ENCODE measurements around the gene ZNF787. TPM values are rescaled to one million over a fixed set of nuclear protein-coding genes. Genes with fewer than 3 reads are reported as not detected.
A peak's percentile ranks its signal among the peaks of the same experiment; 100 is the strongest.

Gene ZNF787
- total and polyA plus RNA-seq, 10 of the 15 experiments (the other 5 are each of a cell fraction or from before 2014, with no cell fraction given) = 0.23 to 39.9 (median 4.1) TPM

GRCh38 chr19:56080669-56081401, 40.3 kb downstream of the ZNF787 start (continued):
- TF ChIP-seq USF1 (IDR thresholded peaks at IDR 0.05; ENCODE audit: borderline replicate concordance, extremely low read length, insufficient read depth, low read depth, low read length) (no peak), NR2F1 (conservative IDR thresholded peaks at IDR 0.05) (peak; percentile 65), RUNX3 (IDR thresholded peaks at IDR 0.05; ENCODE audit: low read length) (peak; percentile 77), YBX1 (IDR thresholded peaks at IDR 0.05) (no peak), LARP7 (IDR thresholded peaks at IDR 0.05) (no peak), EP300 (IDR thresholded peaks at IDR 0.05; ENCODE audit: borderline replicate concordance in 1 of 2, control insufficient read depth in 1 of 2, low read depth in 2 of 2, low read length in 2 of 2) (peak; percentile 57 to 58; a peak in 1 of 4 replicates), CREM (IDR thresholded peaks at IDR 0.05; ENCODE audit: low read depth) (no peak), CEBPB (IDR thresholded peaks at IDR 0.05; ENCODE audit: borderline replicate concordance in 1 of 2, low read depth in 2 of 2, low read length in 2 of 2) (no peak), SMARCA5 (IDR thresholded peaks at IDR 0.05) (peak; percentile 95), SMAD1 (IDR thresholded peaks at IDR 0.05; ENCODE audit: low read depth, partially characterized antibody) (no peak), MTA3 (IDR thresholded peaks at IDR 0.05; ENCODE audit: borderline replicate concordance, low read length) (no peak), PML (IDR thresholded peaks at IDR 0.05; ENCODE audit: low read length) (no peak), MYB (IDR thresholded peaks at IDR 0.05; ENCODE audit: borderline replicate concordance, low read depth, low read length) (no peak), MEF2B (IDR thresholded peaks at IDR 0.05; ENCODE audit: partially characterized antibody, poor library complexity, severe bottlenecking) (peak; percentile 83), ZBTB11 (CRISPR knock-in tag; IDR thresholded peaks at IDR 0.05) (no peak), DPF2 (IDR thresholded peaks at IDR 0.05) (peak; percentile 56), CREB1 (IDR thresholded peaks at IDR 0.05; ENCODE audit: low read depth) (0 out of 2 replicates have a peak, but pooled peaks have one; percentile 27), SP1 (IDR thresholded peaks at IDR 0.05; ENCODE audit: low read depth, low read length) (no peak), RBBP5 (conservative IDR thresholded peaks at IDR 0.05) (no peak), BRCA1 (IDR thresholded peaks at IDR 0.05; ENCODE audit: low read depth, low read length) (no peak), RCOR1 (conservative IDR thresholded peaks at IDR 0.05; ENCODE audit: low read depth, low read length) (no peak), HDAC6 (IDR thresholded peaks at IDR 0.05; ENCODE audit: unreplicated experiment) (no peak)
- TF ChIP-seq, protein P1, sequence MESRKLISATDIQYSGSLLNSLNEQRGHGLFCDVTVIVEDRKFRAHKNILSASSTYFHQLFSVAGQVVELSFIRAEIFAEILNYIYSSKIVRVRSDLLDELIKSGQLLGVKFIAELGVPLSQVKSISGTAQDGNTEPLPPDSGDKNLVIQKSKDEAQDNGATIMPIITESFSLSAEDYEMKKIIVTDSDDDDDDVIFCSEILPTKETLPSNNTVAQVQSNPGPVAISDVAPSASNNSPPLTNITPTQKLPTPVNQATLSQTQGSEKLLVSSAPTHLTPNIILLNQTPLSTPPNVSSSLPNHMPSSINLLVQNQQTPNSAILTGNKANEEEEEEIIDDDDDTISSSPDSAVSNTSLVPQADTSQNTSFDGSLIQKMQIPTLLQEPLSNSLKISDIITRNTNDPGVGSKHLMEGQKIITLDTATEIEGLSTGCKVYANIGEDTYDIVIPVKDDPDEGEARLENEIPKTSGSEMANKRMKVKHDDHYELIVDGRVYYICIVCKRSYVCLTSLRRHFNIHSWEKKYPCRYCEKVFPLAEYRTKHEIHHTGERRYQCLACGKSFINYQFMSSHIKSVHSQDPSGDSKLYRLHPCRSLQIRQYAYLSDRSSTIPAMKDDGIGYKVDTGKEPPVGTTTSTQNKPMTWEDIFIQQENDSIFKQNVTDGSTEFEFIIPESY (IDR thresholded peaks at IDR 0.05) = no peak
- TF ChIP-seq, protein P2, sequence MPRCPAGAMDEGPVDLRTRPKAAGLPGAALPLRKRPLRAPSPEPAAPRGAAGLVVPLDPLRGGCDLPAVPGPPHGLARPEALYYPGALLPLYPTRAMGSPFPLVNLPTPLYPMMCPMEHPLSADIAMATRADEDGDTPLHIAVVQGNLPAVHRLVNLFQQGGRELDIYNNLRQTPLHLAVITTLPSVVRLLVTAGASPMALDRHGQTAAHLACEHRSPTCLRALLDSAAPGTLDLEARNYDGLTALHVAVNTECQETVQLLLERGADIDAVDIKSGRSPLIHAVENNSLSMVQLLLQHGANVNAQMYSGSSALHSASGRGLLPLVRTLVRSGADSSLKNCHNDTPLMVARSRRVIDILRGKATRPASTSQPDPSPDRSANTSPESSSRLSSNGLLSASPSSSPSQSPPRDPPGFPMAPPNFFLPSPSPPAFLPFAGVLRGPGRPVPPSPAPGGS (IDR thresholded peaks at IDR 0.05; ENCODE audit: borderline replicate concordance, insufficient read depth, low read depth, low read length, poor library complexity, severe bottlenecking) = no peak

Data from GM12878 (cell line).